GM21825 (cell line): Measurements from ENCODE around the gene CDHR2.
"Not testable (repeated sequence)": the region's sequence is repeated elsewhere in the genome, so short reads cannot be mapped to it uniquely, and the experiment has no call there.

Experiments used
- ATAC-seq: cut with Tn5 transposase; IDR thresholded peaks from one replicate; pipeline ENCODE4 v1.9.1; 2021; ENCODE audit warnings: mild to moderate bottlenecking, moderate library complexity; ENCODE audit not compliant: unreplicated experiment

The CDHR2 gene

GRCh38 chr5:176568657-176569056 lies 19.5 kb downstream of the CDHR2 start:
- no peak for ATAC-seq

- no peak for ATAC-seq
These were observed 20.9 kb downstream of the CDHR2 start for GRCh38 chr5:176570044-176570443.

- ATAC-seq, result no peak
These were observed 24.6 kb downstream of the CDHR2 start for GRCh38 chr5:176573564-176574296.

GRCh38 chr5:176574297-176574591 lies 25.1 kb downstream of the CDHR2 start:
- ATAC-seq, result no peak

GRCh38 chr5:176575066-176575465 lies 25.9 kb downstream of the CDHR2 start:
- no peak for ATAC-seq

- ATAC-seq, result no peak
These were observed 26.6 kb downstream of the CDHR2 start for GRCh38 chr5:176575488-176576422.

GRCh38 chr5:176577312-176578176 lies 28.4 kb downstream of the CDHR2 start:
- ATAC-seq, result no peak

GRCh38 chr5:176578391-176578808 lies 29.3 kb downstream of the CDHR2 start:
- no peak for ATAC-seq

GRCh38 chr5:176579323-176579722 lies 30.2 kb downstream of the CDHR2 start:
- ATAC-seq, result no peak

GRCh38 chr5:176581361-176581760 lies 32.2 kb downstream of the CDHR2 start:
- no peak for ATAC-seq

- ATAC-seq, result no peak
These were observed 33.9 kb downstream of the CDHR2 start for GRCh38 chr5:176583076-176583475.

- ATAC-seq, result no peak
These were observed 38.3 kb downstream of the CDHR2 start for GRCh38 chr5:176587398-176587797.

- ATAC-seq, result no peak
These were observed 39.2 kb downstream of the CDHR2 start for GRCh38 chr5:176588297-176588696.

- no peak for ATAC-seq
These were observed 40.1 kb downstream of the CDHR2 start for GRCh38 chr5:176589039-176589769.

GRCh38 chr5:176590035-176590717 lies 41.0 kb downstream of the CDHR2 start:
- no peak for ATAC-seq

- not testable (repeated sequence) for ATAC-seq
These were observed 42.5 kb downstream of the CDHR2 start for GRCh38 chr5:176591667-176592066.

- ATAC-seq, result no peak
These were observed 43.4 kb downstream of the CDHR2 start for GRCh38 chr5:176592573-176592972.

GRCh38 chr5:176593273-176593869 lies 44.2 kb downstream of the CDHR2 start:
- no peak for ATAC-seq

- ATAC-seq, result no peak
These were observed 45.4 kb downstream of the CDHR2 start for GRCh38 chr5:176594554-176594953.
